Hepatocyte (in vitro differentiated cells): ENCODE data around the gene HS6ST2.

Experiments used
- EZH2 ChIP-seq: fragments of 200-600 bp; sonication (generic); IDR thresholded peaks from 2 replicates; pipeline ENCODE4 v1.6.1; 2016; ENCODE audit warnings: antibody characterized with exemption, mild to moderate bottlenecking, borderline replicate concordance
- EZH2phosphoT487 ChIP-seq: fragments of 200-600 bp; sonication (generic); IDR thresholded peaks from one replicate; pipeline ENCODE4 v1.6.1; 2018; ENCODE audit warnings: antibody characterized with exemption, mild to moderate bottlenecking, low read depth, moderate library complexity; ENCODE audit not compliant: unreplicated experiment, severe bottlenecking
- TF ChIP-seq, protein P1 (sequence below): fragments of 200-600 bp; sonication (generic); IDR thresholded peaks from 2 replicates; pipeline ENCODE4 v1.5.1; 2016; ENCODE audit warnings: antibody characterized with exemption, mild to moderate bottlenecking; ENCODE audit not compliant: poor library complexity

- no peak for TF ChIP-seq EZH2phosphoT487
- TF ChIP-seq, protein P1, sequence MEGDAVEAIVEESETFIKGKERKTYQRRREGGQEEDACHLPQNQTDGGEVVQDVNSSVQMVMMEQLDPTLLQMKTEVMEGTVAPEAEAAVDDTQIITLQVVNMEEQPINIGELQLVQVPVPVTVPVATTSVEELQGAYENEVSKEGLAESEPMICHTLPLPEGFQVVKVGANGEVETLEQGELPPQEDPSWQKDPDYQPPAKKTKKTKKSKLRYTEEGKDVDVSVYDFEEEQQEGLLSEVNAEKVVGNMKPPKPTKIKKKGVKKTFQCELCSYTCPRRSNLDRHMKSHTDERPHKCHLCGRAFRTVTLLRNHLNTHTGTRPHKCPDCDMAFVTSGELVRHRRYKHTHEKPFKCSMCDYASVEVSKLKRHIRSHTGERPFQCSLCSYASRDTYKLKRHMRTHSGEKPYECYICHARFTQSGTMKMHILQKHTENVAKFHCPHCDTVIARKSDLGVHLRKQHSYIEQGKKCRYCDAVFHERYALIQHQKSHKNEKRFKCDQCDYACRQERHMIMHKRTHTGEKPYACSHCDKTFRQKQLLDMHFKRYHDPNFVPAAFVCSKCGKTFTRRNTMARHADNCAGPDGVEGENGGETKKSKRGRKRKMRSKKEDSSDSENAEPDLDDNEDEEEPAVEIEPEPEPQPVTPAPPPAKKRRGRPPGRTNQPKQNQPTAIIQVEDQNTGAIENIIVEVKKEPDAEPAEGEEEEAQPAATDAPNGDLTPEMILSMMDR, result no peak
- no peak for TF ChIP-seq EZH2
Measured at GRCh38 chrX:132795181-132795580, 163.2 kb downstream of the HS6ST2 start.
